GM23248 (cell line): ENCODE measurements around the gene ANKH.

Source experiments
- EZH2 ChIP-seq: fragments of 200-600 bp; sonication (generic); IDR thresholded peaks from 2 replicates; pipeline ENCODE4 v1.6.1; 2018; ENCODE audit warnings: antibody characterized with exemption, mild to moderate bottlenecking; ENCODE audit not compliant: insufficient read depth, poor library complexity, severe bottlenecking
- EZH2phosphoT487 ChIP-seq: fragments of 200-600 bp; sonication (generic); IDR thresholded peaks from 2 replicates; pipeline ENCODE4 v1.6.1; 2018; ENCODE audit warnings: antibody characterized with exemption, moderate library complexity, mild to moderate bottlenecking, low read depth; ENCODE audit not compliant: insufficient read depth

- no peak for TF ChIP-seq EZH2phosphoT487
- no peak for TF ChIP-seq EZH2
Observed at GRCh38 chr5:14715481-14715880, 156.1 kb downstream of the ANKH start.
